WTC11 (cell line): ENCODE results near the gene ALAS1.

ENCODE experiments used
- FOXJ3 ChIP-seq: sonication (generic); formaldehyde crosslinking; IDR thresholded peaks from 2 replicates; pipeline ENCODE4 v1.9.0; 2021; ENCODE audit warnings: missing genetic modification reagents, mild to moderate bottlenecking, borderline replicate concordance
- NFYB ChIP-seq: sonication (generic); formaldehyde crosslinking; conservative IDR thresholded peaks from 2 replicates; pipeline ENCODE4 v1.8.0; 2022; ENCODE audit warnings: low read depth, missing genetic modification reagents
- OVOL2 ChIP-seq: fragments of 250-450 bp; sonication (Bioruptor Pico); IDR thresholded peaks from 2 replicates; pipeline ENCODE4 v1.9.0; 2021; ENCODE audit warnings: mild to moderate bottlenecking, borderline replicate concordance
- SOX15 ChIP-seq: fragments of 250-450 bp; sonication (Bioruptor Pico); IDR thresholded peaks from 2 replicates; pipeline ENCODE4 v1.9.0; 2021; ENCODE audit warnings: mild to moderate bottlenecking
- TEAD4 ChIP-seq: sonication (generic); formaldehyde crosslinking; IDR thresholded peaks from 2 replicates; pipeline ENCODE4 v1.8.0; 2022; ENCODE audit warnings: mild to moderate bottlenecking, missing genetic modification reagents
- TF ChIP-seq, protein P1 (sequence below): fragments of 200-600 bp; IDR thresholded peaks from 2 replicates; pipeline ENCODE4 v1.8.0; 2022; ENCODE audit warnings: antibody characterized with exemption
- TF ChIP-seq, protein P2 (sequence below): sonication (generic); formaldehyde crosslinking; IDR thresholded peaks from 2 replicates; pipeline ENCODE4 v1.8.1; 2022; ENCODE audit warnings: missing genetic modification reagents, borderline replicate concordance
- TF ChIP-seq, protein P3 (sequence below): sonication (generic); formaldehyde crosslinking; IDR thresholded peaks from 2 replicates; pipeline ENCODE4 v1.8.1; 2022; ENCODE audit warnings: mild to moderate bottlenecking, moderate library complexity, missing genetic modification reagents
- TF ChIP-seq, protein P4 (sequence below): sonication (generic); formaldehyde crosslinking; conservative IDR thresholded peaks from 2 replicates; pipeline ENCODE4 v1.8.1; 2023; ENCODE audit warnings: mild to moderate bottlenecking, low read depth, missing genetic modification reagents, moderate library complexity
- TF ChIP-seq, protein P5 (sequence below): sonication (generic); formaldehyde crosslinking; IDR thresholded peaks from 2 replicates; pipeline ENCODE4 v1.8.1; 2023; ENCODE audit warnings: mild to moderate bottlenecking, missing genetic modification reagents

DNA sequence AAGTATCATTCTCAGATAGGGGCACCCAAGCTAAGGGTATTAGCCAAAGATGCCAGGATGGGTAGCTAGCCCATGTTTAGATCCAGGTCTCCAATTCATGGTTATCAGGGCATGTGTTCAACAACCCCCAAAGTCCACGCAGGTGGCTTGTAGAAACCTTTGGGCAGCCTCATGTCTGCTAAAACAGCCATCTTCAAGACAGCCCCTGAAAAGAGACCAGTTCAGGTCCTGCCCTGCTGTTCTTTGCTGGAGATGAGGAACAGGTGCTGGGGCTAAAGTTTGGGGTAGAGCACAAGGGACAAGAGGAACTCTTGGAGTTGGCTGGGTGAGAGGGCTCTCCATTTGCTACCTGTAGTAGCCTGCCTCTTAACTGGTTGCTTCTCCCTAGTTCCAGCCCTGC is 52.2 kb downstream of the ALAS1 start:
- TF ChIP-seq, protein P1, sequence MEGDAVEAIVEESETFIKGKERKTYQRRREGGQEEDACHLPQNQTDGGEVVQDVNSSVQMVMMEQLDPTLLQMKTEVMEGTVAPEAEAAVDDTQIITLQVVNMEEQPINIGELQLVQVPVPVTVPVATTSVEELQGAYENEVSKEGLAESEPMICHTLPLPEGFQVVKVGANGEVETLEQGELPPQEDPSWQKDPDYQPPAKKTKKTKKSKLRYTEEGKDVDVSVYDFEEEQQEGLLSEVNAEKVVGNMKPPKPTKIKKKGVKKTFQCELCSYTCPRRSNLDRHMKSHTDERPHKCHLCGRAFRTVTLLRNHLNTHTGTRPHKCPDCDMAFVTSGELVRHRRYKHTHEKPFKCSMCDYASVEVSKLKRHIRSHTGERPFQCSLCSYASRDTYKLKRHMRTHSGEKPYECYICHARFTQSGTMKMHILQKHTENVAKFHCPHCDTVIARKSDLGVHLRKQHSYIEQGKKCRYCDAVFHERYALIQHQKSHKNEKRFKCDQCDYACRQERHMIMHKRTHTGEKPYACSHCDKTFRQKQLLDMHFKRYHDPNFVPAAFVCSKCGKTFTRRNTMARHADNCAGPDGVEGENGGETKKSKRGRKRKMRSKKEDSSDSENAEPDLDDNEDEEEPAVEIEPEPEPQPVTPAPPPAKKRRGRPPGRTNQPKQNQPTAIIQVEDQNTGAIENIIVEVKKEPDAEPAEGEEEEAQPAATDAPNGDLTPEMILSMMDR: no peak
- TF ChIP-seq, protein P2, sequence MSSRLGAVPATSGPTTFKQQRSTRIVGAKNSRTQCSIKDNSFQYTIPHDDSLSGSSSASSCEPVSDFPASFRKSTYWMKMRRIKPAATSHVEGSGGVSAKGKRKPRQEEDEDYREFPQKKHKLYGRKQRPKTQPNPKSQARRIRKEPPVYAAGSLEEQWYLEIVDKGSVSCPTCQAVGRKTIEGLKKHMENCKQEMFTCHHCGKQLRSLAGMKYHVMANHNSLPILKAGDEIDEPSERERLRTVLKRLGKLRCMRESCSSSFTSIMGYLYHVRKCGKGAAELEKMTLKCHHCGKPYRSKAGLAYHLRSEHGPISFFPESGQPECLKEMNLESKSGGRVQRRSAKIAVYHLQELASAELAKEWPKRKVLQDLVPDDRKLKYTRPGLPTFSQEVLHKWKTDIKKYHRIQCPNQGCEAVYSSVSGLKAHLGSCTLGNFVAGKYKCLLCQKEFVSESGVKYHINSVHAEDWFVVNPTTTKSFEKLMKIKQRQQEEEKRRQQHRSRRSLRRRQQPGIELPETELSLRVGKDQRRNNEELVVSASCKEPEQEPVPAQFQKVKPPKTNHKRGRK (CRISPR knock-in tag): no peak
- TF ChIP-seq, protein P3, sequence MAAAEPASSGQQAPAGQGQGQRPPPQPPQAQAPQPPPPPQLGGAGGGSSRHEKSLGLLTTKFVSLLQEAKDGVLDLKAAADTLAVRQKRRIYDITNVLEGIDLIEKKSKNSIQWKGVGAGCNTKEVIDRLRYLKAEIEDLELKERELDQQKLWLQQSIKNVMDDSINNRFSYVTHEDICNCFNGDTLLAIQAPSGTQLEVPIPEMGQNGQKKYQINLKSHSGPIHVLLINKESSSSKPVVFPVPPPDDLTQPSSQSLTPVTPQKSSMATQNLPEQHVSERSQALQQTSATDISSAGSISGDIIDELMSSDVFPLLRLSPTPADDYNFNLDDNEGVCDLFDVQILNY (CRISPR knock-in tag): no peak
- TF ChIP-seq NFYB (CRISPR knock-in tag) (no peak), TEAD4 (CRISPR knock-in tag) (no peak), FOXJ3 (CRISPR knock-in tag) (no peak), OVOL2 (CRISPR knock-in tag) (no peak), SOX15 (CRISPR knock-in tag) (no peak)
- TF ChIP-seq, protein P4, sequence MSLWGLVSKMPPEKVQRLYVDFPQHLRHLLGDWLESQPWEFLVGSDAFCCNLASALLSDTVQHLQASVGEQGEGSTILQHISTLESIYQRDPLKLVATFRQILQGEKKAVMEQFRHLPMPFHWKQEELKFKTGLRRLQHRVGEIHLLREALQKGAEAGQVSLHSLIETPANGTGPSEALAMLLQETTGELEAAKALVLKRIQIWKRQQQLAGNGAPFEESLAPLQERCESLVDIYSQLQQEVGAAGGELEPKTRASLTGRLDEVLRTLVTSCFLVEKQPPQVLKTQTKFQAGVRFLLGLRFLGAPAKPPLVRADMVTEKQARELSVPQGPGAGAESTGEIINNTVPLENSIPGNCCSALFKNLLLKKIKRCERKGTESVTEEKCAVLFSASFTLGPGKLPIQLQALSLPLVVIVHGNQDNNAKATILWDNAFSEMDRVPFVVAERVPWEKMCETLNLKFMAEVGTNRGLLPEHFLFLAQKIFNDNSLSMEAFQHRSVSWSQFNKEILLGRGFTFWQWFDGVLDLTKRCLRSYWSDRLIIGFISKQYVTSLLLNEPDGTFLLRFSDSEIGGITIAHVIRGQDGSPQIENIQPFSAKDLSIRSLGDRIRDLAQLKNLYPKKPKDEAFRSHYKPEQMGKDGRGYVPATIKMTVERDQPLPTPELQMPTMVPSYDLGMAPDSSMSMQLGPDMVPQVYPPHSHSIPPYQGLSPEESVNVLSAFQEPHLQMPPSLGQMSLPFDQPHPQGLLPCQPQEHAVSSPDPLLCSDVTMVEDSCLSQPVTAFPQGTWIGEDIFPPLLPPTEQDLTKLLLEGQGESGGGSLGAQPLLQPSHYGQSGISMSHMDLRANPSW: no peak
- TF ChIP-seq, protein P5, sequence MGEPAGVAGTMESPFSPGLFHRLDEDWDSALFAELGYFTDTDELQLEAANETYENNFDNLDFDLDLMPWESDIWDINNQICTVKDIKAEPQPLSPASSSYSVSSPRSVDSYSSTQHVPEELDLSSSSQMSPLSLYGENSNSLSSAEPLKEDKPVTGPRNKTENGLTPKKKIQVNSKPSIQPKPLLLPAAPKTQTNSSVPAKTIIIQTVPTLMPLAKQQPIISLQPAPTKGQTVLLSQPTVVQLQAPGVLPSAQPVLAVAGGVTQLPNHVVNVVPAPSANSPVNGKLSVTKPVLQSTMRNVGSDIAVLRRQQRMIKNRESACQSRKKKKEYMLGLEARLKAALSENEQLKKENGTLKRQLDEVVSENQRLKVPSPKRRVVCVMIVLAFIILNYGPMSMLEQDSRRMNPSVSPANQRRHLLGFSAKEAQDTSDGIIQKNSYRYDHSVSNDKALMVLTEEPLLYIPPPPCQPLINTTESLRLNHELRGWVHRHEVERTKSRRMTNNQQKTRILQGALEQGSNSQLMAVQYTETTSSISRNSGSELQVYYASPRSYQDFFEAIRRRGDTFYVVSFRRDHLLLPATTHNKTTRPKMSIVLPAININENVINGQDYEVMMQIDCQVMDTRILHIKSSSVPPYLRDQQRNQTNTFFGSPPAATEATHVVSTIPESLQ (CRISPR knock-in tag): no peak
